Measurements from ENCODE around the gene GCAT. TPM values are rescaled to one million over a fixed set of nuclear protein-coding genes. Genes with fewer than 3 reads are reported as not detected.

Gene GCAT
- total and polyA plus RNA-seq, 2 of the 13 experiments (the other 11 are each of a cell fraction or from before 2014, with no cell fraction given), result 28.0 to 50.3 TPM

DNA sequence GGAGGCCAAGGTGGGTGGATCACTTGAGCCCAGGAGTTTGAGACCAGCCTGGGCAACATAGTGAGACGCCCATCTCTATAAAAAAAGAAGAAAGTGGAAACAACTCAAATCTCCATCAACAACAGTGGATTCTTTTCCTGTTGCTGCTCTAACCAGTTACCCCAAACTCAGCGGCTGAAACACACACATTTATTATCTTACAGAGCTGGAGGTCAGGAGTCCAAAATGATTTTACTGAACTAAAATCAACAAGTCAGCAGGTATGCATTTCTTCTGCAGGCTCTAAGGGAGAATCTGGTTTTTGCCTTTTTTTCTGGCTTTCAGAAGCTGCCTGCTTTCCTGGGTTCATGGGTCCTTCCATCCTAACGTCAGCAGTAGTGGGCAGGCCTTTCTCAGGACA, 11.7 kb upstream of the GCAT start:
- intact Hi-C loops (cut with micrococcal nuclease; ENCODE audit: unreplicated experiment) (no loop called here), in situ Hi-C loops (cut with HindIII; ENCODE audit: extremely low pct_ligation_motif_present, low pct_unique_long_range_greater_than_20kb) (no loop called here)
- Histone ChIP-seq H3K27me3 (ENCODE audit: control insufficient read depth in 1 of 2, insufficient read depth in 2 of 2, low read length in 2 of 2) (no peaks in the 10 kb centered on the region), H3K9me3 (ENCODE audit: low read length) (no peaks in the 10 kb centered on the region), H3K9ac (ENCODE audit: insufficient read depth, low read depth, low read length) (no peak overlapping the region), H2AFZ (ENCODE audit: low read length) (no peak overlapping the region), H3K4me1 (ENCODE audit: insufficient read depth, low read length) (peaks cover 59% of the 10 kb centered on the region), H3K4me3 (replicated peaks in 1 of 3; ENCODE audit: insufficient read depth in 1 of 3, low read depth in 2 of 3, low read length in 3 of 3) (no peak overlapping the region), H3K79me2 (ENCODE audit: insufficient read depth, low read length) (no peaks in the 10 kb centered on the region), H3K36me3 (replicated peaks in 1 of 2; ENCODE audit: control insufficient read depth in 1 of 2, insufficient read depth in 2 of 2, low read length in 2 of 2) (no peaks in the 10 kb centered on the region), H3K4me2 (ENCODE audit: low read depth, low read length) (peak overlapping the region; percentile 44), H3K27ac (ENCODE audit: extremely low read length, insufficient read depth, low read length) (no peak overlapping the region), H4K20me1 (ENCODE audit: insufficient read depth, low read length) (no peaks in the 10 kb centered on the region)
- WGBS (ENCODE audit: low lambda C conversion rate), result 25% methylated on average over 3 of the region's 3 CpGs
- ChIA-PET CTCF (ENCODE audit: low intra/inter-chr PET ratio, low total read pairs) (no interaction called here), POLR2A (interaction anchor here (0.9 to 1.5 kb wide), 2 partner anchors 9 to 12 kb away, joined by 3 to 7 read pairs; partner anchors contain the start of gene GCAT)
- no TSS peak for BruUV-seq (replicated peaks)
- FAIRE-seq, result no peak
- TF ChIP-seq FOXA1 (IDR thresholded peaks at IDR 0.05) (no peak), FOXA1 (CRISPR knock-in tag; IDR thresholded peaks at IDR 0.05) (0 out of 2 replicates have a peak, but pooled peaks have one; percentile 23), PAX8 (CRISPR knock-in tag; IDR thresholded peaks at IDR 0.05; ENCODE audit: borderline replicate concordance) (no peak), ZNF121 (CRISPR knock-in tag; IDR thresholded peaks at IDR 0.05) (peak; percentile 37; the same call in 1 of the 2 replicates), ZBTB7B (CRISPR knock-in tag; IDR thresholded peaks at IDR 0.05) (no peak), SAP130 (CRISPR knock-in tag; IDR thresholded peaks at IDR 0.05; ENCODE audit: low read depth) (peak; percentile 25; the same call in 1 of the 2 replicates), ELF1 (CRISPR knock-in tag; IDR thresholded peaks at IDR 0.05) (no peak), LCORL (IDR thresholded peaks at IDR 0.05) (no peak), LCORL (CRISPR knock-in tag; IDR thresholded peaks at IDR 0.05) (no peak), HNF4A (CRISPR knock-in tag; IDR thresholded peaks at IDR 0.05) (peak; percentile 33; the same call in 1 of the 2 replicates), ZNF225 (CRISPR knock-in tag; IDR thresholded peaks at IDR 0.05) (no peak), ZFX (CRISPR knock-in tag; IDR thresholded peaks at IDR 0.05; ENCODE audit: low read depth) (0 out of 2 replicates have a peak, but pooled peaks have one; percentile 12)
- TF ChIP-seq, protein P1, sequence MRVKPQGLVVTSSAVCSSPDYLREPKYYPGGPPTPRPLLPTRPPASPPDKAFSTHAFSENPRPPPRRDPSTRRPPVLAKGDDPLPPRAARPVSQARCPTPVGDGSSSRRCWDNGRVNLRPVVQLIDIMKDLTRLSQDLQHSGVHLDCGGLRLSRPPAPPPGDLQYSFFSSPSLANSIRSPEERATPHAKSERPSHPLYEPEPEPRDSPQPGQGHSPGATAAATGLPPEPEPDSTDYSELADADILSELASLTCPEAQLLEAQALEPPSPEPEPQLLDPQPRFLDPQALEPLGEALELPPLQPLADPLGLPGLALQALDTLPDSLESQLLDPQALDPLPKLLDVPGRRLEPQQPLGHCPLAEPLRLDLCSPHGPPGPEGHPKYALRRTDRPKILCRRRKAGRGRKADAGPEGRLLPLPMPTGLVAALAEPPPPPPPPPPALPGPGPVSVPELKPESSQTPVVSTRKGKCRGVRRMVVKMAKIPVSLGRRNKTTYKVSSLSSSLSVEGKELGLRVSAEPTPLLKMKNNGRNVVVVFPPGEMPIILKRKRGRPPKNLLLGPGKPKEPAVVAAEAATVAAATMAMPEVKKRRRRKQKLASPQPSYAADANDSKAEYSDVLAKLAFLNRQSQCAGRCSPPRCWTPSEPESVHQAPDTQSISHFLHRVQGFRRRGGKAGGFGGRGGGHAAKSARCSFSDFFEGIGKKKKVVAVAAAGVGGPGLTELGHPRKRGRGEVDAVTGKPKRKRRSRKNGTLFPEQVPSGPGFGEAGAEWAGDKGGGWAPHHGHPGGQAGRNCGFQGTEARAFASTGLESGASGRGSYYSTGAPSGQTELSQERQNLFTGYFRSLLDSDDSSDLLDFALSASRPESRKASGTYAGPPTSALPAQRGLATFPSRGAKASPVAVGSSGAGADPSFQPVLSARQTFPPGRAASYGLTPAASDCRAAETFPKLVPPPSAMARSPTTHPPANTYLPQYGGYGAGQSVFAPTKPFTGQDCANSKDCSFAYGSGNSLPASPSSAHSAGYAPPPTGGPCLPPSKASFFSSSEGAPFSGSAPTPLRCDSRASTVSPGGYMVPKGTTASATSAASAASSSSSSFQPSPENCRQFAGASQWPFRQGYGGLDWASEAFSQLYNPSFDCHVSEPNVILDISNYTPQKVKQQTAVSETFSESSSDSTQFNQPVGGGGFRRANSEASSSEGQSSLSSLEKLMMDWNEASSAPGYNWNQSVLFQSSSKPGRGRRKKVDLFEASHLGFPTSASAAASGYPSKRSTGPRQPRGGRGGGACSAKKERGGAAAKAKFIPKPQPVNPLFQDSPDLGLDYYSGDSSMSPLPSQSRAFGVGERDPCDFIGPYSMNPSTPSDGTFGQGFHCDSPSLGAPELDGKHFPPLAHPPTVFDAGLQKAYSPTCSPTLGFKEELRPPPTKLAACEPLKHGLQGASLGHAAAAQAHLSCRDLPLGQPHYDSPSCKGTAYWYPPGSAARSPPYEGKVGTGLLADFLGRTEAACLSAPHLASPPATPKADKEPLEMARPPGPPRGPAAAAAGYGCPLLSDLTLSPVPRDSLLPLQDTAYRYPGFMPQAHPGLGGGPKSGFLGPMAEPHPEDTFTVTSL (CRISPR knock-in tag; IDR thresholded peaks at IDR 0.05; ENCODE audit: borderline replicate concordance), result no peak
- TF ChIP-seq, protein P2, sequence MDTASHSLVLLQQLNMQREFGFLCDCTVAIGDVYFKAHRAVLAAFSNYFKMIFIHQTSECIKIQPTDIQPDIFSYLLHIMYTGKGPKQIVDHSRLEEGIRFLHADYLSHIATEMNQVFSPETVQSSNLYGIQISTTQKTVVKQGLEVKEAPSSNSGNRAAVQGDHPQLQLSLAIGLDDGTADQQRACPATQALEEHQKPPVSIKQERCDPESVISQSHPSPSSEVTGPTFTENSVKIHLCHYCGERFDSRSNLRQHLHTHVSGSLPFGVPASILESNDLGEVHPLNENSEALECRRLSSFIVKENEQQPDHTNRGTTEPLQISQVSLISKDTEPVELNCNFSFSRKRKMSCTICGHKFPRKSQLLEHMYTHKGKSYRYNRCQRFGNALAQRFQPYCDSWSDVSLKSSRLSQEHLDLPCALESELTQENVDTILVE (CRISPR knock-in tag; IDR thresholded peaks at IDR 0.05), result no peak
- TF ChIP-seq, protein P3, sequence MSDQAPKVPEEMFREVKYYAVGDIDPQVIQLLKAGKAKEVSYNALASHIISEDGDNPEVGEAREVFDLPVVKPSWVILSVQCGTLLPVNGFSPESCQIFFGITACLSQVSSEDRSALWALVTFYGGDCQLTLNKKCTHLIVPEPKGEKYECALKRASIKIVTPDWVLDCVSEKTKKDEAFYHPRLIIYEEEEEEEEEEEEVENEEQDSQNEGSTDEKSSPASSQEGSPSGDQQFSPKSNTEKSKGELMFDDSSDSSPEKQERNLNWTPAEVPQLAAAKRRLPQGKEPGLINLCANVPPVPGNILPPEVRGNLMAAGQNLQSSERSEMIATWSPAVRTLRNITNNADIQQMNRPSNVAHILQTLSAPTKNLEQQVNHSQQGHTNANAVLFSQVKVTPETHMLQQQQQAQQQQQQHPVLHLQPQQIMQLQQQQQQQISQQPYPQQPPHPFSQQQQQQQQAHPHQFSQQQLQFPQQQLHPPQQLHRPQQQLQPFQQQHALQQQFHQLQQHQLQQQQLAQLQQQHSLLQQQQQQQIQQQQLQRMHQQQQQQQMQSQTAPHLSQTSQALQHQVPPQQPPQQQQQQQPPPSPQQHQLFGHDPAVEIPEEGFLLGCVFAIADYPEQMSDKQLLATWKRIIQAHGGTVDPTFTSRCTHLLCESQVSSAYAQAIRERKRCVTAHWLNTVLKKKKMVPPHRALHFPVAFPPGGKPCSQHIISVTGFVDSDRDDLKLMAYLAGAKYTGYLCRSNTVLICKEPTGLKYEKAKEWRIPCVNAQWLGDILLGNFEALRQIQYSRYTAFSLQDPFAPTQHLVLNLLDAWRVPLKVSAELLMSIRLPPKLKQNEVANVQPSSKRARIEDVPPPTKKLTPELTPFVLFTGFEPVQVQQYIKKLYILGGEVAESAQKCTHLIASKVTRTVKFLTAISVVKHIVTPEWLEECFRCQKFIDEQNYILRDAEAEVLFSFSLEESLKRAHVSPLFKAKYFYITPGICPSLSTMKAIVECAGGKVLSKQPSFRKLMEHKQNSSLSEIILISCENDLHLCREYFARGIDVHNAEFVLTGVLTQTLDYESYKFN (CRISPR knock-in tag; conservative IDR thresholded peaks at IDR 0.05), result 0 out of 2 replicates have a peak, but pooled peaks have one; percentile 42
- peak; percentile 34; the same call in 2 of the 3 replicates for ATAC-seq
- no peak for DNase-seq (ENCODE audit: low spot score)
